ENCODE measurements around the gene UTP4. TPM values are rescaled to one million over a fixed set of nuclear protein-coding genes. Genes with fewer than 3 reads are reported as not detected.
A peak's percentile ranks its signal among the peaks of the same experiment; 100 is the strongest.

Gene UTP4
- total and polyA plus RNA-seq, 8 donors: 24.7 to 51.1 (median 46.0) TPM

GRCh38 chr16:69113216-69113615, 19.2 kb upstream of the UTP4 start:
- Histone ChIP-seq H3K4me3 (no peak overlapping the region), H3K9me3 (no peaks in the 10 kb centered on the region), H3K27me3 (peaks cover 0 to 6% of the 10 kb centered on the region in 2 donors), H3K4me1 (peaks cover 0 to 10% of the 10 kb centered on the region in 2 donors), H3K27ac (no peak overlapping the region), H3K36me3 (peaks cover 0 to 78% of the 10 kb centered on the region in 2 donors)
- intact Hi-C loops (cut with DNase I): loop anchor here in 1 of 2 donors (10.0 kb wide), 1 partner anchor 218 kb away; no protein-coding TSS in a partner anchor
- no peak for ATAC-seq
- no peak for TF ChIP-seq CTCF (IDR thresholded peaks at IDR 0.05)
- peak in 1 of 4 donors; percentile 18 for DNase-seq

GRCh38 chr16:69114346-69114975, 18.0 kb upstream of the UTP4 start:
- H3K27ac ChIP-seq: no peak overlapping the region
- no peak for ATAC-seq
- no peaks in the 10 kb centered on the region for H3K9me3 ChIP-seq
- H3K36me3 ChIP-seq: peaks cover 0 to 86% of the 10 kb centered on the region in 2 donors
- intact Hi-C loops (cut with DNase I): loop anchor here in 1 of 2 donors (10.0 kb wide), 1 partner anchor 220 kb away; no protein-coding TSS in a partner anchor
- H3K4me3 ChIP-seq: no peak overlapping the region
- H3K27me3 ChIP-seq: no peaks in the 10 kb centered on the region
- peak in 1 of 4 donors; percentile 26 for DNase-seq
- no peak for TF ChIP-seq CTCF (IDR thresholded peaks at IDR 0.05)
- H3K4me1 ChIP-seq: peaks cover 0 to 10% of the 10 kb centered on the region in 2 donors

- H3K27me3 ChIP-seq: no peaks in the 10 kb centered on the region
- no peak for TF ChIP-seq CTCF (IDR thresholded peaks at IDR 0.05)
- no peak for ATAC-seq
Measured at GRCh38 chr16:69114976-69115355, 17.5 kb upstream of the UTP4 start.

GRCh38 chr16:69115361-69115760, 17.1 kb upstream of the UTP4 start:
- H3K27me3 ChIP-seq: no peaks in the 10 kb centered on the region
- no peaks in the 10 kb centered on the region for H3K9me3 ChIP-seq
- peak in 1 of 4 donors; percentile 22 for DNase-seq
- H3K36me3 ChIP-seq: peaks cover 0 to 86% of the 10 kb centered on the region in 2 donors
- H3K27ac ChIP-seq: no peak overlapping the region
- ATAC-seq: no peak
- H3K4me3 ChIP-seq: no peak overlapping the region
- intact Hi-C loops (cut with DNase I): loop anchor here in 1 of 2 donors (10.0 kb wide), 1 partner anchor 221 kb away; no protein-coding TSS in a partner anchor
- peaks cover 0 to 10% of the 10 kb centered on the region in 2 donors for H3K4me1 ChIP-seq
- TF ChIP-seq CTCF (IDR thresholded peaks at IDR 0.05): no peak

More at GRCh38 chr16:69114976-69115355, 17.5 kb upstream of the UTP4 start:
- peaks cover 0 to 86% of the 10 kb centered on the region in 2 donors for H3K36me3 ChIP-seq
- H3K9me3 ChIP-seq: no peaks in the 10 kb centered on the region
- peak in 1 of 4 donors; percentile 14 for DNase-seq
- no peak overlapping the region for H3K27ac ChIP-seq
- no peak overlapping the region for H3K4me3 ChIP-seq
- intact Hi-C loops (cut with DNase I): loop anchor here in 1 of 2 donors (10.0 kb wide), 1 partner anchor 220 kb away; no protein-coding TSS in a partner anchor
- peaks cover 0 to 10% of the 10 kb centered on the region in 2 donors for H3K4me1 ChIP-seq

- ATAC-seq: no peak
- Histone ChIP-seq H3K36me3 (peaks cover 0 to 87% of the 10 kb centered on the region in 2 donors), H3K27ac (no peak overlapping the region), H3K4me3 (no peak overlapping the region), H3K27me3 (no peaks in the 10 kb centered on the region), H3K4me1 (peaks cover 0 to 10% of the 10 kb centered on the region in 2 donors), H3K9me3 (no peaks in the 10 kb centered on the region)
- no peak for TF ChIP-seq CTCF (IDR thresholded peaks at IDR 0.05)
- DNase-seq: no peak
- intact Hi-C loops (cut with DNase I): loop anchor here in 1 of 2 donors (10.0 kb wide), 1 partner anchor 221 kb away; no protein-coding TSS in a partner anchor
Measured at GRCh38 chr16:69115837-69116236, 16.6 kb upstream of the UTP4 start.

Measured in left lung (tissue), 10 donors.